Suprapubic skin (tissue), 4 donors: Measurements from ENCODE around the gene ZBTB16. TPM values are rescaled to one million over a fixed set of nuclear protein-coding genes. Genes with fewer than 3 reads are reported as not detected.

Experiments
- DNase-seq, 2 donors: peaks; one replicate each; pipeline ENCODE4 v3.0.0-alpha.2; 2019; ENCODE audit warnings: low spot score in 2 of 2
- H3K27ac ChIP-seq: fragments of 200-600 bp; sonication (generic); one replicate; pipeline ENCODE4 v1.5.1; 2019
- H3K27me3 ChIP-seq: fragments of 200-600 bp; sonication (generic); one replicate; pipeline ENCODE4 v1.5.1; 2019
- H3K36me3 ChIP-seq: fragments of 200-600 bp; sonication (generic); one replicate; pipeline ENCODE4 v1.5.1; 2019
- H3K4me1 ChIP-seq: fragments of 200-600 bp; sonication (generic); one replicate; pipeline ENCODE4 v1.5.1; 2019
- H3K4me3 ChIP-seq: fragments of 200-600 bp; sonication (generic); one replicate; pipeline ENCODE4 v1.5.1; 2019; ENCODE audit warnings: mild to moderate bottlenecking
- H3K9me3 ChIP-seq: fragments of 200-600 bp; sonication (generic); one replicate; pipeline ENCODE4 v1.5.1; 2019
- EP300 ChIP-seq: sonication (generic); formaldehyde crosslinking; IDR thresholded peaks from one replicate; pipeline ENCODE4 v1.6.1; 2017; ENCODE audit warnings: antibody characterized with exemption
- POLR2A ChIP-seq, 2 donors: fragments of 450-650 bp; IDR thresholded peaks; one replicate each; pipeline ENCODE4 v1.6.1; 2017; ENCODE audit warnings: antibody characterized with exemption in 2 of 2, mild to moderate bottlenecking in 2 of 2, moderate library complexity in 2 of 2
- POLR2AphosphoS5 ChIP-seq, 3 donors: sonication (generic); formaldehyde crosslinking; IDR thresholded peaks; one replicate each; pipeline ENCODE4 v1.6.1; 2017; ENCODE audit warnings: antibody characterized with exemption in 3 of 3
- WGBS: methylation state at CpG from one replicate; pipeline ENCODE4 v1.1.5; 2018; 5-methylcytosine and 5-hydroxymethylcytosine counted together
- total RNA-seq, 4 donors: library from RNA; depleted of rRNA; stranded (reverse); fragments of >200 nt; gene quantifications; one replicate each; pipeline ENCODE4 v1.1.0, GENCODE V29; 2016
- TF ChIP-seq, protein P1 (sequence below), 2 donors: fragments of 200-600 bp in 1 of 2; fragments of 450-650 bp in 1 of 2; sonication (generic) in 1 of 2; IDR thresholded peaks; one replicate each; pipeline ENCODE4 v1.5.1; 2016 to 2019; ENCODE audit warnings: antibody characterized with exemption in 2 of 2, mild to moderate bottlenecking in 1 of 2, moderate library complexity in 1 of 2

ZBTB16 gene
- total RNA-seq, 4 donors from 2014 or later: 142 to 474 (median 232) TPM

DNA sequence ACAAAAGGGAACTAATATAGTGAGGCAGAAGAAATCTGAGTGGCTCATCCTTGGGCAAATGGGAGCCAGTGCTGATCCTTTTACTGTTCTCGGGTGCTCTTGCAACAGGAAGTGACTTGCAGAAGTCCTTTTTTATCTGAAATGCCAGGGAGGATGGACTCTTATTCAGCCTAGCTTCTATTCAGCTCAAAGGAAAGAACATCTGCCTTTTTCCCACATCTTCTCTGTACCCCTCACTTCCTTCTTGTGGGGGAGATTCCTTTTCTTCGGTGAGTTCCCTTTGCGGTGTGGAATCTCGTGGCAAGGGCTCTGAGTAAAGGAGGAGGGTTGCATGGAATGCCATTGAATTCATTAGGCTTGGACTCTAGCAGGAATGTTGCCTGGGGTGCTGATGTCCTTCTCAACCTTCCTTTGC is 76.2 kb downstream of the ZBTB16 start:
- Histone ChIP-seq H3K27ac (peak overlapping the region; percentile 66), H3K9me3 (no peaks in the 10 kb centered on the region), H3K27me3 (no peaks in the 10 kb centered on the region), H3K36me3 (peaks cover 20% of the 10 kb centered on the region), H3K4me3 (no peak overlapping the region), H3K4me1 (peaks cover 88% of the 10 kb centered on the region)
- WGBS: 73% methylated on average over 4 of the region's 4 CpGs
- no peak for DNase-seq
- TF ChIP-seq, protein P1, sequence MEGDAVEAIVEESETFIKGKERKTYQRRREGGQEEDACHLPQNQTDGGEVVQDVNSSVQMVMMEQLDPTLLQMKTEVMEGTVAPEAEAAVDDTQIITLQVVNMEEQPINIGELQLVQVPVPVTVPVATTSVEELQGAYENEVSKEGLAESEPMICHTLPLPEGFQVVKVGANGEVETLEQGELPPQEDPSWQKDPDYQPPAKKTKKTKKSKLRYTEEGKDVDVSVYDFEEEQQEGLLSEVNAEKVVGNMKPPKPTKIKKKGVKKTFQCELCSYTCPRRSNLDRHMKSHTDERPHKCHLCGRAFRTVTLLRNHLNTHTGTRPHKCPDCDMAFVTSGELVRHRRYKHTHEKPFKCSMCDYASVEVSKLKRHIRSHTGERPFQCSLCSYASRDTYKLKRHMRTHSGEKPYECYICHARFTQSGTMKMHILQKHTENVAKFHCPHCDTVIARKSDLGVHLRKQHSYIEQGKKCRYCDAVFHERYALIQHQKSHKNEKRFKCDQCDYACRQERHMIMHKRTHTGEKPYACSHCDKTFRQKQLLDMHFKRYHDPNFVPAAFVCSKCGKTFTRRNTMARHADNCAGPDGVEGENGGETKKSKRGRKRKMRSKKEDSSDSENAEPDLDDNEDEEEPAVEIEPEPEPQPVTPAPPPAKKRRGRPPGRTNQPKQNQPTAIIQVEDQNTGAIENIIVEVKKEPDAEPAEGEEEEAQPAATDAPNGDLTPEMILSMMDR (IDR thresholded peaks at IDR 0.05): no peak

DNA sequence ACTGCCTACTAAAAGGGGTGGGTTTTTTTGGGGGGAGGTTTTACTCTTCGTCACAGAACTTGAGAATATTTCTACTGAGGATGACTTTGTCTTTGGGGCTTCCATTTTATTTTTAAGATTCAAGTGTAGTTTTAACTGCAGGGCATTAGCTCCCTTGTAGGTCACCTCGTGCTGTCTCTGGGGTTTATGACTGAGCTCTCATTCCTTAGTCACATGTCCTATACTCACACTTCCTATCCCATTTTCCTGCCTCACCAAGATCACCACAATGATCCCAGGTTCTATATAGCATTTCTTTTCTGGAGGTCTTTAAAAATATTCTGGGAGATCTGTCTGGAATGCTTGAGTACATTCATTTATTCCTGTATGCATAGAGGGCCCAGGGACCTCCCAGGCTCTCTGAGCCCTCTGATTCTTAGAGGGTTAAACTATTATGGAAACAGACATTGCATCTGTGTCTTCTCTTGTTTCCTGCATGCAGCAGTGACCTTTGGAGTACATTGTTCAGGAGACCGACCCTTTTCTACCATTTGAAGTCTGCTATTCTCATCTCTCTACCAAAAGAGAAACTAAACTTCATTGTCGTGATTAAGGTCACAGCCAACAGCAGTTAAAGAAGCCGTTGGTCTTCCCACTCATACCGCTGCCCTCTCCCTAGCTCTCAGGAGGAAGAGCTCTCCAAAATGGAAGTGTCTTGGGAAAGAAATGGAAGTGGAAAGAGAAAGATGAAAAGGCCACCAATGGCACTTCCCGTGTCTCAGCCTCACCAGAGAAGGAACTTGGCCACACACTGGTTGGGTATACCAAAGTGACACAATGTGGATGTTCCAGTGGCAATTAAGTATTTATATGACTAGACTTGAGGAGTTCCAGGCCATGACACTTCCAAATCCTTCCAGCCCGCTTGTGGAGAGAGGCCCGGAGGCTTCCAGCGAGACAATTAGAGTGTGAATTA is 77.5 kb downstream of the ZBTB16 start:
- no peak overlapping the region for H3K27ac ChIP-seq
- no peak for DNase-seq
- peaks cover 87% of the 10 kb centered on the region for H3K4me1 ChIP-seq
- no peaks in the 10 kb centered on the region for H3K9me3 ChIP-seq
- H3K4me3 ChIP-seq: no peak overlapping the region
- TF ChIP-seq POLR2A (IDR thresholded peaks at IDR 0.05): no peak
- peak in 1 of 3 donors; percentile 4 for TF ChIP-seq POLR2AphosphoS5 (IDR thresholded peaks at IDR 0.05)
- WGBS: 81% methylated on average over 10 of the region's 10 CpGs
- no peaks in the 10 kb centered on the region for H3K27me3 ChIP-seq
- H3K36me3 ChIP-seq: peaks cover 30% of the 10 kb centered on the region

GRCh38 chr11:114137838-114138237 is 78.3 kb downstream of the ZBTB16 start:
- TF ChIP-seq, protein P1 (IDR thresholded peaks at IDR 0.05): no peak
- TF ChIP-seq POLR2A (IDR thresholded peaks at IDR 0.05): no peak
- no peak for TF ChIP-seq EP300
- TF ChIP-seq POLR2AphosphoS5 (IDR thresholded peaks at IDR 0.05): no peak
- Histone ChIP-seq H3K27me3 (no peaks in the 10 kb centered on the region), H3K4me3 (no peak overlapping the region), H3K36me3 (peaks cover 32% of the 10 kb centered on the region), H3K27ac (no peak overlapping the region), H3K4me1 (peaks cover 84% of the 10 kb centered on the region), H3K9me3 (no peaks in the 10 kb centered on the region)
- WGBS: 86% methylated on average over 5 of the region's 6 CpGs
- no peak for DNase-seq

GRCh38 chr11:114138411-114138810 is 78.9 kb downstream of the ZBTB16 start:
- no peak overlapping the region for H3K4me3 ChIP-seq
- H3K4me1 ChIP-seq: peaks cover 84% of the 10 kb centered on the region
- H3K36me3 ChIP-seq: peaks cover 34% of the 10 kb centered on the region
- peak overlapping the region; percentile 75 for H3K27ac ChIP-seq
- DNase-seq: no peak
- H3K9me3 ChIP-seq: no peaks in the 10 kb centered on the region
- no peaks in the 10 kb centered on the region for H3K27me3 ChIP-seq
- 94% methylated on average over 4 of the region's 4 CpGs for WGBS
- no peak for TF ChIP-seq EP300
- TF ChIP-seq, protein P1 (IDR thresholded peaks at IDR 0.05): no peak
- TF ChIP-seq POLR2AphosphoS5 (IDR thresholded peaks at IDR 0.05): no peak
- no peak for TF ChIP-seq POLR2A (IDR thresholded peaks at IDR 0.05)

DNA sequence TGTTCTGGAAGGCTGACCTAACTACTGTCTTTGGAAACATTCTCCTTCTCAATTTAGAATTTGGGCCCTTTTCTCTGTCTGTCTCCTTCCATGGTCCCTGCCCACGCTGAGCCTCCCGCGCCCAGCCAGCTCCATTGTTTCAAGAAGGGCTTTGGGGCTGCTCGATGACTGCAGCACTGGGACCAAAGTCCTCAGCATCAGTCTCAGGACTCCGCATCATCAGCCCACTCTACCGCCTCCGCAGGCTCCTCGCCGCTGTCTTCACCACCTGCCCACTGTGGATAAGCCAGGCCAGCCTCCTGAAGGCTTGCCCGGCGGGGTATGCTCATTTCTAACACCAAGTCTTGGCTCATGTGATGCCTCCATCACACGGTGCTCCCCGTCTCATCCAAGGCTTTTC is 81.3 kb downstream of the ZBTB16 start:
- Histone ChIP-seq H3K27ac (no peak overlapping the region), H3K4me3 (no peak overlapping the region), H3K4me1 (peaks cover 82% of the 10 kb centered on the region), H3K9me3 (no peaks in the 10 kb centered on the region), H3K27me3 (no peaks in the 10 kb centered on the region), H3K36me3 (peaks cover 34% of the 10 kb centered on the region)
- no peak for DNase-seq
- TF ChIP-seq, protein P1 (IDR thresholded peaks at IDR 0.05): no peak
- TF ChIP-seq POLR2A (IDR thresholded peaks at IDR 0.05) (no peak), EP300 (no peak), POLR2AphosphoS5 (IDR thresholded peaks at IDR 0.05) (no peak)
- 95% methylated on average over 13 of the region's 13 CpGs for WGBS
